ENCODE measurements around the gene GRK6. TPM values are rescaled to one million over a fixed set of nuclear protein-coding genes. Genes with fewer than 3 reads are reported as not detected.

The GRK6 gene
- total RNA-seq, 1 donor: 19.2 TPM

- H3K27ac ChIP-seq (ENCODE audit: low read depth, low read length): no peak overlapping the region
- peaks cover 44% of the 10 kb centered on the region for H3K27me3 ChIP-seq (ENCODE audit: insufficient read depth, low read length)
- H3K4me2 ChIP-seq (ENCODE audit: insufficient read depth, low read length): no peak overlapping the region
- H2AFZ ChIP-seq (ENCODE audit: low read length): no peak overlapping the region
- no peak overlapping the region for H3K4me3 ChIP-seq (ENCODE audit: insufficient read depth, low read length)
- TF ChIP-seq CTCF (IDR thresholded peaks at IDR 0.05; ENCODE audit: extremely low read depth, low read depth, low read length): no peak
- peak; percentile 72 for DNase-seq (ENCODE audit: insufficient read length, low spot score, missing footprints)
- no peaks in the 10 kb centered on the region for H3K36me3 ChIP-seq (ENCODE audit: insufficient read depth, low read length)
- no peaks in the 10 kb centered on the region for H3K79me2 ChIP-seq (ENCODE audit: insufficient read depth, low read length)
- no peaks in the 10 kb centered on the region for H4K20me1 ChIP-seq (ENCODE audit: insufficient read depth, low read length)
- H3K4me1 ChIP-seq (ENCODE audit: insufficient read depth, low read length): peaks cover 14% of the 10 kb centered on the region
- no peaks in the 10 kb centered on the region for H3K9me3 ChIP-seq (ENCODE audit: low read depth, low read length)
Observed at GRCh38 chr5:177405805-177406204, 20.7 kb upstream of the GRK6 start.

- no peak within 1 kb of the TSS for H3K27ac ChIP-seq (ENCODE audit: low read depth, low read length)
- no peaks in the 10 kb centered on the region for H3K9me3 ChIP-seq (ENCODE audit: low read depth, low read length)
- peaks cover 4% of the 10 kb centered on the region for H3K4me1 ChIP-seq (ENCODE audit: insufficient read depth, low read length)
- no peak within 1 kb of the TSS for H3K4me2 ChIP-seq (ENCODE audit: insufficient read depth, low read length)
- no peaks in the 10 kb centered on the region for H3K36me3 ChIP-seq (ENCODE audit: insufficient read depth, low read length)
- H3K27me3 ChIP-seq (ENCODE audit: insufficient read depth, low read length): peaks cover 22% of the 10 kb centered on the region
- no peak within 1 kb of the TSS for H3K4me3 ChIP-seq (ENCODE audit: insufficient read depth, low read length)
- H2AFZ ChIP-seq (ENCODE audit: low read length): no peak within 1 kb of the TSS
- H4K20me1 ChIP-seq (ENCODE audit: insufficient read depth, low read length): no peaks in the 10 kb centered on the region
- peak; percentile 56 for DNase-seq (ENCODE audit: insufficient read length, low spot score, missing footprints)
- no peak for TF ChIP-seq CTCF (IDR thresholded peaks at IDR 0.05; ENCODE audit: extremely low read depth, low read depth, low read length)
- H3K79me2 ChIP-seq (ENCODE audit: insufficient read depth, low read length): no peaks in the 10 kb centered on the region
Observed at GRCh38 chr5:177409043-177409801, 17.3 kb upstream of the GRK6 start, which contains the start of gene F12. F12 (minus strand) TSS chr5:177409564; CDS start chr5:177409527, 37 bp downstream.

GRCh38 chr5:177410575-177410974 lies 15.9 kb upstream of the GRK6 start:
- H2AFZ ChIP-seq (ENCODE audit: low read length): no peak overlapping the region
- H3K9me3 ChIP-seq (ENCODE audit: low read depth, low read length): no peaks in the 10 kb centered on the region
- no peaks in the 10 kb centered on the region for H3K79me2 ChIP-seq (ENCODE audit: insufficient read depth, low read length)
- H3K27me3 ChIP-seq (ENCODE audit: insufficient read depth, low read length): peaks cover 25% of the 10 kb centered on the region
- no peaks in the 10 kb centered on the region for H4K20me1 ChIP-seq (ENCODE audit: insufficient read depth, low read length)
- no peak overlapping the region for H3K4me3 ChIP-seq (ENCODE audit: insufficient read depth, low read length)
- no peak overlapping the region for H3K4me2 ChIP-seq (ENCODE audit: insufficient read depth, low read length)
- H3K27ac ChIP-seq (ENCODE audit: low read depth, low read length): no peak overlapping the region
- no peaks in the 10 kb centered on the region for H3K4me1 ChIP-seq (ENCODE audit: insufficient read depth, low read length)
- DNase-seq (ENCODE audit: insufficient read length, low spot score, missing footprints): peak; percentile 45
- no peak for TF ChIP-seq CTCF (IDR thresholded peaks at IDR 0.05; ENCODE audit: extremely low read depth, low read depth, low read length)
- no peaks in the 10 kb centered on the region for H3K36me3 ChIP-seq (ENCODE audit: insufficient read depth, low read length)

GRCh38 chr5:177412603-177413233 lies 13.8 kb upstream of the GRK6 start:
- DNase-seq (ENCODE audit: insufficient read length, low spot score, missing footprints): peak; percentile 23
- H3K27me3 ChIP-seq (ENCODE audit: insufficient read depth, low read length): peaks cover 21% of the 10 kb centered on the region

More at GRCh38 chr5:177412603-177413233, 13.8 kb upstream of the GRK6 start:
- no peak overlapping the region for H3K4me2 ChIP-seq (ENCODE audit: insufficient read depth, low read length)
- H3K27ac ChIP-seq (ENCODE audit: low read depth, low read length): no peak overlapping the region
- no peaks in the 10 kb centered on the region for H3K4me1 ChIP-seq (ENCODE audit: insufficient read depth, low read length)
- H2AFZ ChIP-seq (ENCODE audit: low read length): no peak overlapping the region
- no peaks in the 10 kb centered on the region for H3K79me2 ChIP-seq (ENCODE audit: insufficient read depth, low read length)
- H4K20me1 ChIP-seq (ENCODE audit: insufficient read depth, low read length): no peaks in the 10 kb centered on the region
- no peaks in the 10 kb centered on the region for H3K9me3 ChIP-seq (ENCODE audit: low read depth, low read length)
- no peaks in the 10 kb centered on the region for H3K36me3 ChIP-seq (ENCODE audit: insufficient read depth, low read length)
- TF ChIP-seq CTCF (IDR thresholded peaks at IDR 0.05; ENCODE audit: extremely low read depth, low read depth, low read length): no peak
- no peak overlapping the region for H3K4me3 ChIP-seq (ENCODE audit: insufficient read depth, low read length)

Data from osteoblast (primary cell).